Measurements from ENCODE around the gene GPRC5C.
A peak's percentile ranks its signal among the peaks of the same experiment; 100 is the strongest.

GPRC5C gene

DNA sequence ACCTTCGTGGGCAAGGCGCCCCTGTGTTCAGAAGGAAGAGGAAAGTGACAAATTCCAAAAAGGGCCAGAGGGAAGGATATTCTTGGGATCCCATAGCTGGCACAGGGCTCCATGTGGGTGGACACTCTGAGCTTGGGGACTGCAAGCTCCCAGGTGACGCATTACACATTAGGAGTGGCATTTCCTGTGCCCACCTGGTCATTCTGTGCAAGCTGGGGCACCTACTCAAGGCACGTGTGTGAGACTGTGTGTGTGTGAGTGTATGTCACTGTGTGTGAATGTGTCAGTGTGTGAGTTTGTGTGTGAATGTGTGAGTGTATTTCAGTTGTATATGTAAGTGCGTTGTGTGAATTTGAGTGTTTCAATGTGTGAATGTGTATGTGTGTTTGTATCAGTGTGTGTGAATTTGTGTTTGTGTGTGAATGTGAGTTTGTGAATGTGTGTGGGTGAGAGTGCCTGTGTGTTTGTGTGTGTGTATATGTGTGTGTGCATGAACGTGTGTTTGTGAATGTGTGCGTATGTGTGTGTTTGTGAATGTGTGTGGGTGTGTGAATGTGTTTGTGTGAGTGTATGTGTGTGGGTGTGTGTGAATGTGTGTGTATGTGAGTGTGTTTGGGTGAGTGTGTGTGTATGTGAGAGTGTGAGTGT is 33.0 kb downstream of the GPRC5C start:
- DNase-seq (ENCODE audit: low read depth): no peak
- H3K4me3 ChIP-seq (ENCODE audit: low read depth, low read length): no peak overlapping the region
- TF ChIP-seq, protein P1, sequence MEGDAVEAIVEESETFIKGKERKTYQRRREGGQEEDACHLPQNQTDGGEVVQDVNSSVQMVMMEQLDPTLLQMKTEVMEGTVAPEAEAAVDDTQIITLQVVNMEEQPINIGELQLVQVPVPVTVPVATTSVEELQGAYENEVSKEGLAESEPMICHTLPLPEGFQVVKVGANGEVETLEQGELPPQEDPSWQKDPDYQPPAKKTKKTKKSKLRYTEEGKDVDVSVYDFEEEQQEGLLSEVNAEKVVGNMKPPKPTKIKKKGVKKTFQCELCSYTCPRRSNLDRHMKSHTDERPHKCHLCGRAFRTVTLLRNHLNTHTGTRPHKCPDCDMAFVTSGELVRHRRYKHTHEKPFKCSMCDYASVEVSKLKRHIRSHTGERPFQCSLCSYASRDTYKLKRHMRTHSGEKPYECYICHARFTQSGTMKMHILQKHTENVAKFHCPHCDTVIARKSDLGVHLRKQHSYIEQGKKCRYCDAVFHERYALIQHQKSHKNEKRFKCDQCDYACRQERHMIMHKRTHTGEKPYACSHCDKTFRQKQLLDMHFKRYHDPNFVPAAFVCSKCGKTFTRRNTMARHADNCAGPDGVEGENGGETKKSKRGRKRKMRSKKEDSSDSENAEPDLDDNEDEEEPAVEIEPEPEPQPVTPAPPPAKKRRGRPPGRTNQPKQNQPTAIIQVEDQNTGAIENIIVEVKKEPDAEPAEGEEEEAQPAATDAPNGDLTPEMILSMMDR (IDR thresholded peaks at IDR 0.05; ENCODE audit: low read depth, low read length): no peak
- TF ChIP-seq, protein P2, sequence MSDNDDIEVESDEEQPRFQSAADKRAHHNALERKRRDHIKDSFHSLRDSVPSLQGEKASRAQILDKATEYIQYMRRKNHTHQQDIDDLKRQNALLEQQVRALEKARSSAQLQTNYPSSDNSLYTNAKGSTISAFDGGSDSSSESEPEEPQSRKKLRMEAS (IDR thresholded peaks at IDR 0.05; ENCODE audit: low read depth, low read length): no peak
- TF ChIP-seq POLR2A (IDR thresholded peaks at IDR 0.05; ENCODE audit: extremely low read depth, insufficient read length): no peak
- no peak for TF ChIP-seq MYC (IDR thresholded peaks at IDR 0.05; ENCODE audit: low read depth, low read length)

DNA sequence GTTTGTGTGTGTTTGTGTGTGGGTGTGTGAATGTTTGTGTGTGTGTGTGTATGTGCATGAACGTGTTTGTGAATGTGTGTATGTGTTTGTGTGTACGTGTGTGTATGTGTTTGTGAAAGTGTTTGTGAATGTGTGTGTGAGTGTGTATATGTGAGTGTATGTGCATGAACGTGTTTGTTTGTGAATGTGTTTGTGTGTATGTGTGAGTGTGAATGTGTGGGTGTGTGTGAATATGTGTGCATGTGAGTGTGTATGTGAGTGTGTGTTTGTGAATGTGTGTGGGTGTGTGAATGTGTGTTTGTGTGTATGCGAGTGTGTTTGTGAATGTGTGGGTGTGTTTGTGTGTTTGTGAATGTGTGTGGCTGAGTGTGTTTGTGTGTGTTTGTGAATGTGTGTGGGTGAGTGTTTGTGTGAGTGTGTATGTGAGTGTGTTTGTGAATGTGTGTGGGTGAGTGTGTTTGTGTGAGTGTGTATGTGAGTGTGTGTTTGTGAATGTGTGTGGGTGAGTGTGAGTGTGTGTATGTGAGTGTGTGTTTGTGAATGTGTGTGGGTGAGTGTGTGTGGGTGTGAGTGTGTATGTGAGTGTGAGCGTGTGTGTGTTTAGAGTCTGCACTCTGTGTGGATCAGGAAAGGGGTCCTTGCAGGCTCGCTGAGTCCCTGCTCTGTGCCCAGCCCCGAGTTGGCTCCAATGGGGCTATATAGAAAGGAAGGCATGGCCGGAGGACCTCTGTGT is 33.7 kb downstream of the GPRC5C start:
- no peak for DNase-seq (ENCODE audit: low read depth)
- no peak overlapping the region for H3K4me3 ChIP-seq (ENCODE audit: low read depth, low read length)
- TF ChIP-seq, protein P1 (IDR thresholded peaks at IDR 0.05; ENCODE audit: low read depth, low read length): no peak
- TF ChIP-seq, protein P2 (IDR thresholded peaks at IDR 0.05; ENCODE audit: low read depth, low read length): no peak
- TF ChIP-seq MYC (IDR thresholded peaks at IDR 0.05; ENCODE audit: low read depth, low read length): no peak
- no peak for TF ChIP-seq POLR2A (IDR thresholded peaks at IDR 0.05; ENCODE audit: extremely low read depth, insufficient read length)

DNA sequence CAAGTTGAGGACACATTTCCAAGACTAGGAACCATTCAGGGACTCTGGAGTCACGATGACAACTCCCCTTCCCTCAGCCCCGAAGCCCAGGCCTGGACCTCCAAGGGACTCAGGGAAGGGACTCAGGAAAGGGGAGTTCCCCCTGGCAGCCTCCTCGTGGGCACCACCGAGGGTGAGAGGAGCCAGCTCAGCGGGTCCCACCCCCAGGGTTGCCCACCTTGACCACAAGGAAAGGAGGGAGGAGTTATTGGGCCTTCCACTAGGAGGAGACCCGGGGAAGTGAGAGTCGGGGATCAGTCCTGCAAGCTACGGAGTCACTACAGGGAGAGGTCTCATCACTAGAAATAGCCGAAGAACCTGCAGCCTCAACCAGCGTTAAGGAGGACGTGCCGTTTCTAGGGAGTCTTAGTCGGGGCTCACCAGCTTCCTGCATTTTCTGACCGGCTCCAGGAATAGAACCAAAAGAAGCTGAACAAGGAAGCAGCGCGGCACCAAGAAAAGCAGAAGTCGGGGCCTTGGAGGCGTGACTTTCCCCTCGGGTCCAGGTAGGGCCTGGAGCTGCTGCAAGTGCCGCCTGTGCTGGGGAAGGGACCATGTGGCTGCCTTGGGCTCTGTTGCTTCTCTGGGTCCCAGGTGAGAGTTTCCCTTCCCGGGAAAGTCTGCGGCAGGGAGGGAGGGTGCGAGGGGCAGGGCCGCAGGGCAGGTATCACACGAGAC is 34.4 kb downstream of the GPRC5C start, which contains the start of gene CD300A:
CD300A (plus strand) TSS at position 524 of the 717 bp plus-strand sequence; CDS start at position 594, 70 bp downstream.
- peak; percentile 87 for DNase-seq (ENCODE audit: low read depth)
- H3K4me3 ChIP-seq (ENCODE audit: low read depth, low read length): peak within 1 kb of the TSS; percentile 55
- no peak for TF ChIP-seq MYC (IDR thresholded peaks at IDR 0.05; ENCODE audit: low read depth, low read length)
- no peak for TF ChIP-seq POLR2A (IDR thresholded peaks at IDR 0.05; ENCODE audit: extremely low read depth, insufficient read length)
- TF ChIP-seq, protein P2 (IDR thresholded peaks at IDR 0.05; ENCODE audit: low read depth, low read length): peak; percentile 69

DNA sequence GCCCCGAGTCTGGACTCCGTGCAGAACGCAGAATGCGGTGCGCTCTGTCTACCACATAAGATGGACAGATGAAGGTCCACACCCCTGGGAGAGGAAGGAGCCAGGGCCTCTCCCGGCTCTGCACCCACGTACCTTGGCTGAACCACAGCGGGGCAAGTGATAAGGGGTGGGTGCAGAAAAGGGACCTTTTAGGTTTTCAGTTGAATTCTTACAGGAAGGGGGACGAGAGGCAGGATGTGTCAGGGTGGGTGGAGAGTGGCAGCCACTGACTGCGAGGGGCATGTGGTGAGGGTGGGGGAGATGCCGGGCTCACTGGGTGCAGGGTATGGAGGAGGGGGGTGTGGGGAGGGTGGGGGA is 34.9 kb downstream of the GPRC5C start:
- TF ChIP-seq, protein P1 (IDR thresholded peaks at IDR 0.05; ENCODE audit: low read depth, low read length): no peak
- TF ChIP-seq, protein P2 (IDR thresholded peaks at IDR 0.05; ENCODE audit: low read depth, low read length): no peak
- TF ChIP-seq MYC (IDR thresholded peaks at IDR 0.05; ENCODE audit: low read depth, low read length): no peak
- no peak for TF ChIP-seq POLR2A (IDR thresholded peaks at IDR 0.05; ENCODE audit: extremely low read depth, insufficient read length)
- no peak for DNase-seq (ENCODE audit: low read depth)
- peak overlapping the region; percentile 55 for H3K4me3 ChIP-seq (ENCODE audit: low read depth, low read length)

DNA sequence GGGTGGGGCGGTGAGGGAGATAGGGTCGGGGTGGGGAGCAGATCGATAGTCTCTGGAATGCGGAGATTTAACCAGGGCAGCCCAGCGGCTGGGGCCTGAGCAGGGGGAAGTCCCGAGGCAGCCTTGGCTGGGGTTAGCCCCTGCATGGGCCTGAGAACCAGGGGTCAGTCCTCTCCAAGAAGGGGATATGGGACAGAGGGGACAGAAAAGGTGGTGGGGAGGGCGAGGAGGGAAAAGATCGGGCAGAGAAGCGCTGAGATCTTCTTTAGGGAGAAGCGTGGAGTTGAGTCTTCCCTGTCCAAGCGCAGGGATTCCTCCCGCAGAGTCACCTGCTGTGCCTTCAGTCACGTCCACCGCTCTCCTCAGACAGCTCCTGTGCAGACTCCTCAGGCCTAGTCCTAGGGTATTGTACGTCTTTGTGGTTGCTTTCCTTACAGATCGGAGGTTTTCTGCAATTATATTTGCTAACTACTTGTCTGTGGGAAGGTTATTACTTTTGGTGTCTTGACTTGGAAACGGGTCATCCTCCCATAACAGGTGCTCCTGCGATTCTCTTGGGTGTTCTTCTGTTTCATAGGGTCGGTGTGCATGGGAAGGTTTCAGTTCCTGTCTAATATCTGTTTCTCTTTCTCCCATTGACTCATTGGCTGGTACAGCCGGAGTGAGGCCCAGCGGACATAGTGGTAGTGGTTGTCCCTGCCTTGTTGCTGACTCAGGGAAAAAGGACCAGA is 35.5 kb downstream of the GPRC5C start:
- TF ChIP-seq POLR2A (IDR thresholded peaks at IDR 0.05; ENCODE audit: extremely low read depth, insufficient read length): no peak
- TF ChIP-seq, protein P2 (IDR thresholded peaks at IDR 0.05; ENCODE audit: low read depth, low read length): no peak
- TF ChIP-seq MYC (IDR thresholded peaks at IDR 0.05; ENCODE audit: low read depth, low read length): no peak
- TF ChIP-seq, protein P1 (IDR thresholded peaks at IDR 0.05; ENCODE audit: low read depth, low read length): no peak
- H3K4me3 ChIP-seq (ENCODE audit: low read depth, low read length): peak overlapping the region; percentile 49
- no peak for DNase-seq (ENCODE audit: low read depth)

All from NB4 (cell line).